ENCODE measurements around the gene SEMA4D.

GRCh38 chr9:89425921-89426383 is 72.0 kb downstream of the SEMA4D start:
- TF ChIP-seq JUND (IDR thresholded peaks at IDR 0.05; ENCODE audit: borderline replicate concordance, low read depth, low read length) (no peak), JUND (tag; IDR thresholded peaks at IDR 0.05; ENCODE audit: borderline replicate concordance, low read depth, low read length) (no peak), MXI1 (IDR thresholded peaks at IDR 0.05; ENCODE audit: low read depth, low read length) (no peak), POLR2AphosphoS5 (IDR thresholded peaks at IDR 0.05; ENCODE audit: control insufficient read depth, insufficient read depth, low read depth, low read length) (no peak), USF2 (CRISPR knock-in tag; IDR thresholded peaks at IDR 0.05) (no peak), RERE (CRISPR knock-in tag; IDR thresholded peaks at IDR 0.05; ENCODE audit: borderline replicate concordance) (no peak), EP300 (IDR thresholded peaks at IDR 0.05; ENCODE audit: low read length) (no peak), BACH1 (tag; IDR thresholded peaks at IDR 0.05) (no peak), TAL1 (IDR thresholded peaks at IDR 0.05) (no peak), SP1 (CRISPR knock-in tag; IDR thresholded peaks at IDR 0.05) (no peak)

Data from K562 (cell line).